GM12801 (cell line): ENCODE measurements around the gene ZC3H12D.

Source experiments
- TF ChIP-seq, protein P1 (sequence below): IDR thresholded peaks from one replicate; pipeline ENCODE4 v1.5.1; 2011; ENCODE audit warnings: control low read depth; ENCODE audit not compliant: insufficient read length; ENCODE audit errors: extremely low read depth

ZC3H12D gene

GRCh38 chr6:149419696-149420404, 65.0 kb downstream of the ZC3H12D start:
- TF ChIP-seq, protein P1, sequence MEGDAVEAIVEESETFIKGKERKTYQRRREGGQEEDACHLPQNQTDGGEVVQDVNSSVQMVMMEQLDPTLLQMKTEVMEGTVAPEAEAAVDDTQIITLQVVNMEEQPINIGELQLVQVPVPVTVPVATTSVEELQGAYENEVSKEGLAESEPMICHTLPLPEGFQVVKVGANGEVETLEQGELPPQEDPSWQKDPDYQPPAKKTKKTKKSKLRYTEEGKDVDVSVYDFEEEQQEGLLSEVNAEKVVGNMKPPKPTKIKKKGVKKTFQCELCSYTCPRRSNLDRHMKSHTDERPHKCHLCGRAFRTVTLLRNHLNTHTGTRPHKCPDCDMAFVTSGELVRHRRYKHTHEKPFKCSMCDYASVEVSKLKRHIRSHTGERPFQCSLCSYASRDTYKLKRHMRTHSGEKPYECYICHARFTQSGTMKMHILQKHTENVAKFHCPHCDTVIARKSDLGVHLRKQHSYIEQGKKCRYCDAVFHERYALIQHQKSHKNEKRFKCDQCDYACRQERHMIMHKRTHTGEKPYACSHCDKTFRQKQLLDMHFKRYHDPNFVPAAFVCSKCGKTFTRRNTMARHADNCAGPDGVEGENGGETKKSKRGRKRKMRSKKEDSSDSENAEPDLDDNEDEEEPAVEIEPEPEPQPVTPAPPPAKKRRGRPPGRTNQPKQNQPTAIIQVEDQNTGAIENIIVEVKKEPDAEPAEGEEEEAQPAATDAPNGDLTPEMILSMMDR, result no peak

GRCh38 chr6:149414821-149415220, 70.0 kb downstream of the ZC3H12D start:
- TF ChIP-seq, protein P1, result no peak

GRCh38 chr6:149414009-149414408, 70.8 kb downstream of the ZC3H12D start:
- TF ChIP-seq, protein P1, result no peak

GRCh38 chr6:149410557-149410956, 74.3 kb downstream of the ZC3H12D start:
- TF ChIP-seq, protein P1, result no peak

DNA sequence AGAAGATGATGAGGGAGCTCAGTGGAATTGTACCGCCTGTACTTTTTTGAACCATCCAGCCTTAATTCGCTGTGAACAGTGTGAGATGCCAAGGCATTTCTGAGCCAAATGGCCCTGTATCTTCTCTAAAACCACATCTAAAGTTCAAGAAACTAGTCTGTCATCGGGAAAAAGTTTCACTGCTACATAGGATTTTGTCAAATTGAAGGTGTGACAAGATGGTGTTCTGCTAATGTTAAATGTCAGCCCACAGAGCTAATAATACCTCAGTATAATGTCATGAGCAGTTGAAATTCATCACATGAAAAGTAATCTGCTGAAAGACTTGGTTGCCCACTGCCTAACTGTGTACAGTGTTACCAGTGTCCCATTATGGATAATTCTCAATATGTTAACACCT, 75.2 kb downstream of the ZC3H12D start:
- TF ChIP-seq, protein P1, result no peak

- TF ChIP-seq, protein P1, result no peak
These were observed 78.7 kb downstream of the ZC3H12D start for GRCh38 chr6:149405823-149406765.

DNA sequence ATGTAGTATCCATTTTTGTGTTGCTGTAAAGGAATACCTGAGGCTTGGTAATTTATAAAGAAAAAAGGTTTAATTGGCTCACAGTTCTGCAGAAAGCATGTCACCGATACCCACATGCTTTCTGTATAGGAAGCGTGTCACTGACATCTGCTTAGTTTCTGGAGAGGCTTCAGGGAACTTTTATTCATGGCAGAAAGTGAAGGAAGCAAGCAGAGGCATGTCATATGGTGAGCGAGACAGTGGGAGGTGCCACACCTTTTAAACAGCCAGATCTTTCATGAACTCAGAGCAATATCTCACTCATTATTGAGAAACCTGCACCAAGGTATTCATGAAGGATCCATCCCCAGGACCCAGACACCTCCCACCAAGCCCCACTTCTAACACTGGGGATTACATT, 81.3 kb downstream of the ZC3H12D start:
- TF ChIP-seq, protein P1, result no peak
